WTC11 (cell line): ENCODE measurements around the gene NINL.

Experiments used
- CBFB ChIP-seq: sonication (generic); formaldehyde crosslinking; IDR thresholded peaks from 2 replicates; pipeline ENCODE4 v1.8.1; 2022; ENCODE audit warnings: mild to moderate bottlenecking, low read depth, missing genetic modification reagents
- NFYB ChIP-seq: sonication (generic); formaldehyde crosslinking; conservative IDR thresholded peaks from 2 replicates; pipeline ENCODE4 v1.8.0; 2022; ENCODE audit warnings: low read depth, missing genetic modification reagents
- RELA ChIP-seq: sonication (generic); formaldehyde crosslinking; IDR thresholded peaks from 2 replicates; pipeline ENCODE4 v1.8.1; 2022; ENCODE audit warnings: missing genetic modification reagents, mild to moderate bottlenecking, borderline replicate concordance
- TF ChIP-seq, protein P1 (sequence below): fragments of 250-450 bp; sonication (Bioruptor Pico); IDR thresholded peaks from 2 replicates; pipeline ENCODE4 v2.1.2; 2022; ENCODE audit warnings: mild to moderate bottlenecking, moderate library complexity
- TF ChIP-seq, protein P2 (sequence below): fragments of 200-600 bp; IDR thresholded peaks from 2 replicates; pipeline ENCODE4 v1.8.0; 2022; ENCODE audit warnings: antibody characterized with exemption
- TF ChIP-seq, protein P3 (sequence below): fragments of 250-450 bp; sonication (Bioruptor Pico); conservative IDR thresholded peaks from 2 replicates; pipeline ENCODE4 v1.9.0; 2021; ENCODE audit warnings: mild to moderate bottlenecking
- TF ChIP-seq, protein P4 (sequence below): sonication (generic); formaldehyde crosslinking; IDR thresholded peaks from 2 replicates; pipeline ENCODE4 v1.8.1; 2023; ENCODE audit warnings: mild to moderate bottlenecking, missing genetic modification reagents, moderate library complexity

DNA sequence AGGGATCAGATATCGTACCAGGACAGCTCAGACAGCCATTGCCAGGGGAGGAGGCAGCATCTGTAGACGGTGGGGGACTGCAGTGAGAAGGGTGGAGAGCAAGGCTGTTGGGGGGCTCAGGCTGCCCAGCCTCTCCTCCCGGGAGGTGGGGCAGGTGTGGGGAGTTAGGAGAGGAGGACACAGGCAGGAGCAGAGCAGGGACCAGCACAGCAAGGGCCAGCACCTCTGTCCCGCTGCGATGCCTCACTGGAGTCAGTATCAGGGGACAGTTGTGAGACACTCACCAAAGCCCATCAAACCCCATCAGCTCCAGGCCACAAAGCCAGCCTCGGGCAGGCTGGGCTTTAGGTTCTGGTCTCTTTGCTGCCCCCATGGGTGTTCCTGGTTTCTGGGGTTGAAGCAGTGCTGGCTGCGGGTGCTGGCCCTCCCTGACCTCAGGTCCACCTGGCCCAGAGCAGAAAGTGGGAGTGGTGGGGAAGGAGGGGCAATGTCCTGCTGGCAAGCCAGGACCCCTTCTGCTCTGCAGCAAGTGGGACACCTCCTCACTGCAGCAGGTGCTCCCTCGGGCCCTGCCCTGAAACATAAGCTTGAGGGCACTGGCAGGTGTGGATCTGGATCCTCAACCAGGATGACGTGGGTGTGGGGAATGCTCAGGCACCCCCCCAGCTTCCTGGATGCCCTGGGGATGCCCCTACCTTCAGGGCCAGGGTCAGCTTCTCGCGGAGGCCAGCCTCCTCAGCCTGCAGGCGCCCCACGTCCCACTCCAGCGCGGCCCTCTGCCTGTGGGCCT is 94.5 kb downstream of the NINL start:
- TF ChIP-seq, protein P1, sequence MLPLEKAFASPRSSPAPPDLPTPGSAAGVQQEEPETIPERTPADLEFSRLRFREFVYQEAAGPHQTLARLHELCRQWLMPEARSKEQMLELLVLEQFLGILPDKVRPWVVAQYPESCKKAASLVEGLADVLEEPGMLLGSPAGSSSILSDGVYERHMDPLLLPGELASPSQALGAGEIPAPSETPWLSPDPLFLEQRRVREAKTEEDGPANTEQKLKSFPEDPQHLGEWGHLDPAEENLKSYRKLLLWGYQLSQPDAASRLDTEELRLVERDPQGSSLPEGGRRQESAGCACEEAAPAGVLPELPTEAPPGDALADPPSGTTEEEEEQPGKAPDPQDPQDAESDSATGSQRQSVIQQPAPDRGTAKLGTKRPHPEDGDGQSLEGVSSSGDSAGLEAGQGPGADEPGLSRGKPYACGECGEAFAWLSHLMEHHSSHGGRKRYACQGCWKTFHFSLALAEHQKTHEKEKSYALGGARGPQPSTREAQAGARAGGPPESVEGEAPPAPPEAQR (CRISPR knock-in tag), result no peak
- TF ChIP-seq, protein P2, sequence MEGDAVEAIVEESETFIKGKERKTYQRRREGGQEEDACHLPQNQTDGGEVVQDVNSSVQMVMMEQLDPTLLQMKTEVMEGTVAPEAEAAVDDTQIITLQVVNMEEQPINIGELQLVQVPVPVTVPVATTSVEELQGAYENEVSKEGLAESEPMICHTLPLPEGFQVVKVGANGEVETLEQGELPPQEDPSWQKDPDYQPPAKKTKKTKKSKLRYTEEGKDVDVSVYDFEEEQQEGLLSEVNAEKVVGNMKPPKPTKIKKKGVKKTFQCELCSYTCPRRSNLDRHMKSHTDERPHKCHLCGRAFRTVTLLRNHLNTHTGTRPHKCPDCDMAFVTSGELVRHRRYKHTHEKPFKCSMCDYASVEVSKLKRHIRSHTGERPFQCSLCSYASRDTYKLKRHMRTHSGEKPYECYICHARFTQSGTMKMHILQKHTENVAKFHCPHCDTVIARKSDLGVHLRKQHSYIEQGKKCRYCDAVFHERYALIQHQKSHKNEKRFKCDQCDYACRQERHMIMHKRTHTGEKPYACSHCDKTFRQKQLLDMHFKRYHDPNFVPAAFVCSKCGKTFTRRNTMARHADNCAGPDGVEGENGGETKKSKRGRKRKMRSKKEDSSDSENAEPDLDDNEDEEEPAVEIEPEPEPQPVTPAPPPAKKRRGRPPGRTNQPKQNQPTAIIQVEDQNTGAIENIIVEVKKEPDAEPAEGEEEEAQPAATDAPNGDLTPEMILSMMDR, result no peak
- TF ChIP-seq RELA, result no peak
- TF ChIP-seq, protein P3, sequence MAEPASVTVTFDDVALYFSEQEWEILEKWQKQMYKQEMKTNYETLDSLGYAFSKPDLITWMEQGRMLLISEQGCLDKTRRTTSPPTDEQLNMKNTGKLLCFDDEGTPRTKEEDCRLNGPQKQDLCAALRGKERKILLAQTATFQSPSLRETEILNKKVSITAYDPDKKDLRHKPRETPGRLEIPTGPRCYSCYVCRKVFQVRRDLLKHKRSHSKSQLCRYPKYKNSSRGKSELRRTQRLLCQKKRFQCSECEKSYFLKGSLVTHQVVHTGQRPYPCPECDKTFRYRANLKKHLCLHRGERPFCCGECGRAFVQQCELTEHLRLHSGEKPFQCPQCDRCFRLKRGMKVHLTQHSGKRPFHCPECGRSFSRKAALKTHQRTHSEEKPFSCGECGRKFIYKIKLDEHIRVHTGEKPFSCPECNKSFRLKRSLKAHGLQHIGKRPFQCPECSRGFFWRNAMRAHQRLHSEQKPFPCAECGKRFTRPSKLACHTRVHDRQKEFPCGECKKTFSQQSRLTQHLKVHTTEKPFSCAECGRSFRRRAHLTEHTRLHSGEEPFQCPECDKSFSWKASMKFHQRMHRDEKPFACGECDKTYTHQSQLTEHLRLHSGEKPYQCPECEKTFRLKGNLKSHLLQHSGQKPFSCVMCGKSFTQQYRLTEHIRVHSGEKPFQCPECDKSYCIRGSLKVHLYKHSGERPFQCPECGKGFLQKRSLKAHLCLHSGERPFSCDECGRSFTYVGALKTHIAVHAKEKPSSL (CRISPR knock-in tag), result no peak
- TF ChIP-seq CBFB, result no peak
- no peak for TF ChIP-seq NFYB (CRISPR knock-in tag)
- TF ChIP-seq, protein P4, sequence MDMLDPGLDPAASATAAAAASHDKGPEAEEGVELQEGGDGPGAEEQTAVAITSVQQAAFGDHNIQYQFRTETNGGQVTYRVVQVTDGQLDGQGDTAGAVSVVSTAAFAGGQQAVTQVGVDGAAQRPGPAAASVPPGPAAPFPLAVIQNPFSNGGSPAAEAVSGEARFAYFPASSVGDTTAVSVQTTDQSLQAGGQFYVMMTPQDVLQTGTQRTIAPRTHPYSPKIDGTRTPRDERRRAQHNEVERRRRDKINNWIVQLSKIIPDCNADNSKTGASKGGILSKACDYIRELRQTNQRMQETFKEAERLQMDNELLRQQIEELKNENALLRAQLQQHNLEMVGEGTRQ (CRISPR knock-in tag), result no peak
